NB4 (cell line): ENCODE measurements around the gene PEX11A.

Experiments used
- MYC ChIP-seq: IDR thresholded peaks from 2 replicates; pipeline ENCODE4 v1.6.1; 2011; ENCODE audit warnings: low read depth, low read length
- POLR2A ChIP-seq: IDR thresholded peaks from 2 replicates; pipeline ENCODE4 v1.6.1; 2011; ENCODE audit warnings: mild to moderate bottlenecking; ENCODE audit not compliant: insufficient read length; ENCODE audit errors: extremely low read depth
- TF ChIP-seq, protein P1 (sequence below): IDR thresholded peaks from one replicate; pipeline ENCODE4 v1.5.1; 2012; ENCODE audit warnings: low read depth, low read length

DNA sequence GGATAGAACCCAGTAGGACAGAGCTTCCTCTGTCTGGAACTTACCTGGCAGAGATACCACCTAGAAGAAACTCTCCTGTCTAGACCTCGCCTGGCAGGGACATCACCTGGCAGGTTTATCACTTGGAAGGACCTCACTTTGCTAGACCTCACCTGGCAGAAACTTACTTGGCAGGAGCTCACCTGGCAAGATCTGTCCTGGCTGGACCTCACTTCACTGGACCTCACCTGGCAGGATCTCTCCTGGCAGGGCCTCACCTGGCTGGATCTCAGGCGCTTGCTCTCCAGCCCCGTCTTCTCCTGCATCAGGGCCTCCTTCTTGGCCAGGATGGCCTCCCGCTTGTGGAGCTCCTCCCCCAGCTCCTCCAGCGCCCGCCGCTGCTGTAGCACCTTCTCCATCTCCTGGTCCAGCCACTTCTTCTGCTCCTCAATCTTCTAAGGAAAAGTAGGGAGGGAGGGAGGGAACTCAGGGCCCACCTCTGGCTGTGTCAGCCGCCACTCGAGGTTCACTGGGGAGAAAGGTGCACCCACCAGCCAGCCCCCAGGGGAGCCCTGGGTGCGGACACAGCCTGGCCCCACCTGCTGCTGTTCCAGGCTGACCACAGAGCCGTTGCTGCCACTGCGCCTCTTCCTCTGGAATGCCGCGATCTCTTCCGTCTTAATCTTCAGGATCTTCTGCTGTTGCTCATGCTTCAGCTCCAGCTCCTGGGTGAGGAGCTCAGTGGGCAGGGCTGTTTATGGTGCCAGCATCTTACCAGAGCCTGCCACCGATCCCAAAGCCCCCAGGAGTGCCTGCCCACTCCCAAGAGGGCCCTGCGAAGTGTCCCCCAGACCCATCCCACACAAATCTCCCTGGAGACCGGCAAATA, 57.8 kb downstream of the PEX11A start:
- TF ChIP-seq POLR2A (no peak), MYC (no peak)
- TF ChIP-seq, protein P1, sequence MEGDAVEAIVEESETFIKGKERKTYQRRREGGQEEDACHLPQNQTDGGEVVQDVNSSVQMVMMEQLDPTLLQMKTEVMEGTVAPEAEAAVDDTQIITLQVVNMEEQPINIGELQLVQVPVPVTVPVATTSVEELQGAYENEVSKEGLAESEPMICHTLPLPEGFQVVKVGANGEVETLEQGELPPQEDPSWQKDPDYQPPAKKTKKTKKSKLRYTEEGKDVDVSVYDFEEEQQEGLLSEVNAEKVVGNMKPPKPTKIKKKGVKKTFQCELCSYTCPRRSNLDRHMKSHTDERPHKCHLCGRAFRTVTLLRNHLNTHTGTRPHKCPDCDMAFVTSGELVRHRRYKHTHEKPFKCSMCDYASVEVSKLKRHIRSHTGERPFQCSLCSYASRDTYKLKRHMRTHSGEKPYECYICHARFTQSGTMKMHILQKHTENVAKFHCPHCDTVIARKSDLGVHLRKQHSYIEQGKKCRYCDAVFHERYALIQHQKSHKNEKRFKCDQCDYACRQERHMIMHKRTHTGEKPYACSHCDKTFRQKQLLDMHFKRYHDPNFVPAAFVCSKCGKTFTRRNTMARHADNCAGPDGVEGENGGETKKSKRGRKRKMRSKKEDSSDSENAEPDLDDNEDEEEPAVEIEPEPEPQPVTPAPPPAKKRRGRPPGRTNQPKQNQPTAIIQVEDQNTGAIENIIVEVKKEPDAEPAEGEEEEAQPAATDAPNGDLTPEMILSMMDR: no peak
